WTC11 (cell line): ENCODE results near the gene IQGAP2.

Experiments
- CREB1 ChIP-seq: sonication (generic); formaldehyde crosslinking; IDR thresholded peaks from 2 replicates; pipeline ENCODE4 v1.8.0; 2023; ENCODE audit warnings: mild to moderate bottlenecking, missing genetic modification reagents
- CTCF ChIP-seq: fragments of 200-600 bp; IDR thresholded peaks from 2 replicates; pipeline ENCODE4 v1.8.0; 2022; ENCODE audit warnings: antibody characterized with exemption
- ESRRA ChIP-seq: sonication (generic); formaldehyde crosslinking; IDR thresholded peaks from 2 replicates; pipeline ENCODE4 v1.8.1; 2022; ENCODE audit warnings: mild to moderate bottlenecking, missing genetic modification reagents, borderline replicate concordance
- FOXP1 ChIP-seq: sonication (generic); formaldehyde crosslinking; IDR thresholded peaks from 2 replicates; pipeline ENCODE4 v1.8.0; 2022; ENCODE audit warnings: missing genetic modification reagents, mild to moderate bottlenecking, moderate library complexity, borderline replicate concordance
- GABPB1 ChIP-seq: sonication (generic); formaldehyde crosslinking; IDR thresholded peaks from 2 replicates; pipeline ENCODE4 v1.8.1; 2023; ENCODE audit warnings: mild to moderate bottlenecking, missing genetic modification reagents
- HMGA2 ChIP-seq: fragments of 250-450 bp; sonication (Bioruptor Pico); IDR thresholded peaks from 2 replicates; pipeline ENCODE4 v1.4.0; 2021; ENCODE audit warnings: mild to moderate bottlenecking, moderate library complexity
- HMGXB4 ChIP-seq: sonication (generic); formaldehyde crosslinking; IDR thresholded peaks from 2 replicates; pipeline ENCODE4 v1.8.1; 2023; ENCODE audit warnings: mild to moderate bottlenecking, moderate library complexity, missing genetic modification reagents
- NR3C1 ChIP-seq: sonication (generic); formaldehyde crosslinking; conservative IDR thresholded peaks from 2 replicates; pipeline ENCODE4 v1.8.1; 2023; ENCODE audit warnings: low read depth, mild to moderate bottlenecking, missing genetic modification reagents
- PRDM15 ChIP-seq: sonication (generic); formaldehyde crosslinking; IDR thresholded peaks from 2 replicates; pipeline ENCODE4 v1.8.0; 2022; ENCODE audit warnings: missing genetic modification reagents
- SMAD3 ChIP-seq: sonication (generic); formaldehyde crosslinking; IDR thresholded peaks from 2 replicates; pipeline ENCODE4 v1.8.0; 2022; ENCODE audit warnings: missing genetic modification reagents, mild to moderate bottlenecking, borderline replicate concordance
- STAT6 ChIP-seq: sonication (generic); formaldehyde crosslinking; conservative IDR thresholded peaks from 2 replicates; pipeline ENCODE4 v1.8.1; 2023; ENCODE audit warnings: mild to moderate bottlenecking, low read depth, missing genetic modification reagents, moderate library complexity
- TP53 ChIP-seq: sonication (generic); formaldehyde crosslinking; IDR thresholded peaks from 2 replicates; pipeline ENCODE4 v1.8.1; 2023; ENCODE audit warnings: mild to moderate bottlenecking, missing genetic modification reagents
- USF2 ChIP-seq: sonication (generic); formaldehyde crosslinking; IDR thresholded peaks from 2 replicates; pipeline ENCODE4 v1.8.1; 2023; ENCODE audit warnings: mild to moderate bottlenecking, missing genetic modification reagents, moderate library complexity

- TF ChIP-seq CREB1 (CRISPR knock-in tag) = no peak
- no peak for TF ChIP-seq CTCF
- TF ChIP-seq ESRRA (CRISPR knock-in tag) = no peak
- TF ChIP-seq USF2 (CRISPR knock-in tag) = no peak
- TF ChIP-seq STAT6 = no peak
- TF ChIP-seq NR3C1 (CRISPR knock-in tag) = no peak
- TF ChIP-seq FOXP1 = no peak
- no peak for TF ChIP-seq HMGA2 (CRISPR knock-in tag)
- TF ChIP-seq SMAD3 = no peak
- no peak for TF ChIP-seq PRDM15 (CRISPR knock-in tag)
- TF ChIP-seq GABPB1 (CRISPR knock-in tag) = no peak
- TF ChIP-seq HMGXB4 (CRISPR knock-in tag) = no peak
- TF ChIP-seq TP53 (CRISPR knock-in tag) = no peak
Measured at GRCh38 chr5:76379855-76380254, 23.2 kb upstream of the IQGAP2 start.
